HL-60/S4 treated with retinoic acid at 250 ng/mL for 4 days and 3 days (cell line): ENCODE data around the gene ZKSCAN8.
"Not testable (repeated sequence)": the region's sequence is repeated elsewhere in the genome, so short reads cannot be mapped to it uniquely, and the experiment has no call there.

Source experiments
- in situ Hi-C: fragments of 300-500 bp; cut with MboI; formaldehyde crosslinking; loops from 2 replicates; pipeline ENCODE4 v1.7.0; 2022; ENCODE audit warnings: low sequenced_read_pairs

The ZKSCAN8 gene

DNA sequence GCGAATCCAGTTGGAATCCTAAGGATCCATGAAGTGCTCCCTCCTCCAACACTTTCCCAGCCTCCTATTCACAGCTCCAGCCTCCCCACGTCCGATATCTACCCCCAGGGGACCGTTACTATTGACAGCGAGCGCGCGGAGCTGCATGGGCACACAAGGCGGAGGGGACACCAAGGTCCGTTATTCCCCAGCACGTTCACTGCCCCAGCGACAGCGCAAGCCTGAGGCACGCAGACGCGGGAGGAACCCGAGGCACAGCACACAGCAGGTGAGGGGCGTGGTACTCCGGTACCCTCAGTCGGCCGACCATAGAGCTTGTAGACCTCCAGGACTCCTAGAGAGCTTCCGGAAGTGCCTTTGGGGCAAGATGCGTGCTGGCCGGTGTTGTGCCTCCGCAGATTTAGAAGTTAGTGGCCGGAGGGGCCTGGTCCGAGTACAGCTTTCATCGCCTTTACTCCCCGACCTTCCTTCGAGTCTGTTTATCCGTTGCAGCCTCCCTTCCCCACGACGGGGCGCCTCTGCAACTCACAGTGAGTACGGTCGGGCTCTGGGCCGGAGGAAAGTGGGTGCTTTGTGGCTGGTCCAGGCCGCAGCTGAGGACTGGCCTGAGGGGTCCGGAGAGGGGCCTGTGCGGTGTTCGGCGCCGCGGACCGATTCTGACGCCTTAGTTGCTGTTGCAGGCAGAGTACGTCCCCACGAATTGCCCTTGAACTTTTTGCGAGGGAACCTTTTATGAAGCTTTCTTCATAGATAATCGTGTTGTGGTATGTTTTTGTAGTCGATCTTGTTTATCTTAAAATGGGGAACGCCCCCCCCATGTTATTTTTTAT is at the start of gene ZKSCAN8:
TSS of gene ZKSCAN8 (plus strand) at position 384 of the 830 bp plus-strand sequence. CDS start 6,525 bp downstream, outside the sequence.
- in situ Hi-C loops = no loop called here

DNA sequence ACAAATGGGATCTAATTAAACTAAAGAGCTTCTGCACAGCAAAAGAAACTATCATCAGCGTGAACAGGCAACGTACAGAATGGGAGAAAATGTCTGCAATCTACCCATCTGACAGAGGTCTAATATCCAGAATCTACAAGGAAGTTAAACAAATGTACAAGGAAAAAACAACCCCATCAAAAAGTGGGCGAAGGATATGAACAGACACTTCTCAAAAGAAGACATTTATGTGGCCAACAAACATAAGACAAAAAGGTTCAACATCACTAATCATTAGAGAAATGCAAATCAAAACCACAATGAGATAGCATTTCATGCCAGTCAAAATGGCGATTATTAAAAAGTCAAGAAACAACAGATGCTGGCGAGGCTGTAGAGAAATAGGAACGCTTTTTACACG is 39.5 kb upstream of the ZKSCAN8 start:
- in situ Hi-C loops = not testable (repeated sequence)

DNA sequence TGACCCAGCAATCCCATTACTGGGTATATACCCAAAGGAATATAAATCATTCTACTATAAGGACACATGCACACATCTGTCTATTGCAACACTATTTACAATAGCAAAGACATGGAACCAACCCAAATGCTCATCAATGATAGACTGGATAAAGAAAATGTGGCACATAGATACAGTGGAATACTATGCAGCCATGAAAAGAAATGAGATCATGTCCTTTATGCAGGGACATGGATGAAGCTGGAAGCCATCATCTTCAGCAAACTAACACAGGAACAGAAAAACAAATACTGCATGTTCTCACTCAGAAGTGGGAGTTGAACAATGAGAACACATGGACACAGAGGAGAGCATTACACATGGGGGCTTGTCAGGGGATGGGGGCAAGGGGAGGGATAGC is 39.0 kb upstream of the ZKSCAN8 start:
- in situ Hi-C loops = not testable (repeated sequence)

DNA sequence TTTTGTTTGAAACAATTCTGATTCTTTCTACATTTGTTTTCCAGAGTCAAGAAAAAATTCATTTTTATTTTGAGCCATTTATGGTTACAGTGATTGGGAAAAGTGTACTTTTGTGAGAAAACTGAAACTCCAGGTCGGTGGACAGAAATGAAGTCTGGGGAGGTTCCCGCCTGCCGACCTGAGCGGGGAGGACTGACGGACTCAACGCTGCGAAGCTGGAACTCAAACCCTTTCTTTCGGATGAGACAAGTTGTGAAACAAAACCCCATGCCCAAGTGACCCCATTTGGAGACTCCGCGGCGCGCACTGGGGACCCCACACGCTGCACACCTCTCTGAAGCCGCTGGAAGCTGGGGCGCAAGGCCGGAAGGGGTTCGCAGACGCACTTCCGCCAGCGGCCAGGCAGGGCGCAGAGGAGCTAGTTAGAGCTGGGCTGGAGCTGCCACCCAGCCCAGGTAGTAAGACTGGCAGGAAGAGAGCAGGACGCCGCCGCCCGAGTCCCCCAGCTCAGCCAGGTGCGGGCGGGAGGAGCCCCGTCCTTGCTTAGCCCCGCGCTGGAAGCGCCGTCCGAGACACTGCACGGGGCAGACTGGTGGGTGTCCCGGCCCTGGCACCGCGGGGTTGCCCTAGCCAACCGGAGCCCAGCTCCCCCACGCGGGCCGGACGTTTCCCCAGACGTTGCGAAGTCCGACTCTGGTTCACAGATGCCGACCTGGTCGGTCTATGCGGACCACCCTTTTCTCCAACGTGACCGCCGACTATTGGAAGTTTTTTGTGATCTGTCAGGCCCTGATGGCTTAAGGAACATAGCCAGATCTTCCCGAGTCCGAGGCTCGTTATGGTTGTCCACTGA is 37.1 kb upstream of the ZKSCAN8 start:
- in situ Hi-C loops = no loop called here

DNA sequence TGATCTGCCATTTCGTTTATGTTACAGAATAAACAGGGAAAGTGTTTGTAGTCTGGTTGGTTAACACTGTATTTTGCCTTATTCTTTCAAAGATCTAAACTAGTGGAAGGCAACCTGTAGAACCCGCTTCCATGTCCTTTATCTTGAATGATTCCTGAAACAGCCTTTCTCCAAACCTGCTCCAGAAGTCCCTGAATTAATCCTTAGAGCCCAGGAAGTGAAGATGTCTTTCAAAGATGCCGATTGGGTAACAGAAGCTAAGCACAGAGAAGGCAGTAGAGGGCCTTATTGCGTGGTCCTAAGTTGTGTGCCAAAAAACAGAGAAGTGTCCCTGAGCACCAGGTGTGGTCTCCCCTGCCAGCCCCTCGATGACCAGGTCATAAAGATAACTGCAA is 36.4 kb upstream of the ZKSCAN8 start:
- in situ Hi-C loops = no loop called here

DNA sequence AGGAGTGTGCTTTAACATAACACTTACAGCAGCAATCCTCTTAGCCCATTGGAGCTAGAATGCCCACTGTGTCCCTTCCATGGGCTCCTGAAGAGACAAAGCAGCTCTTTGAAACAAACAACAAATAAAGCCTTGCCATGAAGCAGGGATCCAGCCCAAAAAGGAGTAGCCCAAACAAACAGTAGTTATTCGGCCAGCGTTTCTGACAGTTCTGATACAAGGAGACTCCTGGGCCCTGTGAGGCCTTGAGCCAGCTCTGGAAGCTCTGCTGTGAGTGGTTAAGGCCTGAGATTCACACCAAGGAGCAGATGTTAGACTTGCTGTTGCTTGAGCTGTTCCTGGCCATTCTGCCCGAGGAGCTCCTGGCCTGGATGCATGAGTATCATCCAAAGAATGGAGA is 34.2 kb upstream of the ZKSCAN8 start:
- in situ Hi-C loops = no loop called here

DNA sequence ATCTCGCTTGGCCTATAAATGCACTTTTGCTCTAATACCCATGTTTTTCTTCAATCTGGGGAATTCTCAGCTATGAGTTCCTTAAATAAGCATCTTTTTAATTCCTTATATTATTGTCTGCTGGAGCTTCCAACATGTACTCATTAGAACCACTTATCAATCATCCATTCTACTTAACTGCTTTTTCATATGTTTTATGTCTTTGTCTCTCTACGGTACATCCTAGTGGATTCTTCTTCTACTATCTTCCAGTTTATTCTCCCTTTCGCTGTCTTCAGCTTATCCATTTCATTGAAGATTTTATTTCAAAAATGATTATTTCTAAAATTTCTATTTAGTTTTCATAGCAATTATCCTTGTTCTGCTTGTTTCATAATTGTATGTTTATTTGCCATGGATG is 29.7 kb upstream of the ZKSCAN8 start:
- in situ Hi-C loops = no loop called here

DNA sequence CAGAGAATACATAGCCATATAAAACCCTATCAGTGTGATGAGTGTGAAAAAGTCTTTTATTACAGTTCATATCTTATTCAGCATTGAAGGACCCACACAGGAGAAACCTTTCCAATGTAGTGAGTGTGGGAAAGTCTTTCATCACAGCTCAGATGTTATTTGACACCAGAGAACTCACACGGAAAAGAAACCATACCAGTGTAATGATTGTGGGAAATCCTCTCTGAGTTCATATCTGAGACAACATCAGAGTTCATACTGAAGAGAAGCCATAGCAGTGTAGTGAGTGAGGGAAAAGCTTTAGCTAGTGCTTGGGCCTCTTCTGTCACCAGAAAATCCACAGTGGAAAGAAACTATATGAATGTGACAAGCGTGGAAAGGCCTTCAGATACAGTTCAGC is 25.9 kb upstream of the ZKSCAN8 start:
- in situ Hi-C loops = no loop called here

DNA sequence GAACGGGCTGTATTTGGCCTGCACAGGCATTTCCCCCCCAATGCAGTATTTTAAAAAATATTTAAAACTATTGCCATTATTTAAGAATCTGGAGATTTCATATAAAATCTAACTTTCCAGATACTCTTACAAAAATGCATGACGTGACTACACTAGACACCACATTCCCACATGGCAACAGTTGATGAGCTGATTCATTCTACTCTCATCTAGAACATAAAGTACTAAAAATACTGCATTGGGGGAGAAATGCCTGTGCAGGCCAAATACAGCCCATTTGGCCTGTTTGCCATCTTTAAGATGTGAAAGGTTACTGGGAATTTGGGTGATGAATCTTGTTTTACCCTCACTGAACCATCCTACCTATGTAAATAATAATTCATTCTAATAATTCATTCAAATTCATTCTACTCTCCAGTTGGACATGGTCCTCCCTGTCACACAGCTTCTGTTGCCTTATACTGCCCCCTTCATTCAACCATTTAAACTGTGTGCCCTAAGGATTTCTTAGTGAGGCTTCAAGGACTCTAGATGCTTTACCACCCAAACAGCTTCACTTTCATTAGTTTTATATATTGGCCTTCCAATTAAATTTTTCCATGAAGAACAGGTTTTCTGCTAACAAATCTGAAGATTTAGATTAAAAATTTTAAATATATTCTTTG is 24.2 kb upstream of the ZKSCAN8 start:
- in situ Hi-C loops = no loop called here

DNA sequence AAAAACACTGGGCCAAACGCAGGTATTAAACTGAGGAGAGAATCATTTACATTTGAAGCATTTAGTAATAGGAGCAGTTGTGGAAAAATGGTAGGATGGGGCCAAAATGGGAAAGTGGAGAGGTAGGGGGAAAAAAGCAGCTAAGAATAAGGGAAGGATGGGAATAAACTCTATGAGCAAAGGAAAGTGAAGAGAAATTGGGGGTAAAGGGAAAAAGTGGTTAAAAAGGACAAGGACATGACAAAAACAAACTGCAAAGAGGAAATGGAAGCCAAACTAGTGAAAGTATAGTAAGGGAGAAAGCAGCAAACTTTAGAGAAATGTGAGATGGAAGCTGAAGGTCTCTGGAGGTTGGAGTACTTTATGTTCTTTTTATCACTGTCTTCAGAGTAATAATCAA is 23.5 kb upstream of the ZKSCAN8 start:
- in situ Hi-C loops = no loop called here

DNA sequence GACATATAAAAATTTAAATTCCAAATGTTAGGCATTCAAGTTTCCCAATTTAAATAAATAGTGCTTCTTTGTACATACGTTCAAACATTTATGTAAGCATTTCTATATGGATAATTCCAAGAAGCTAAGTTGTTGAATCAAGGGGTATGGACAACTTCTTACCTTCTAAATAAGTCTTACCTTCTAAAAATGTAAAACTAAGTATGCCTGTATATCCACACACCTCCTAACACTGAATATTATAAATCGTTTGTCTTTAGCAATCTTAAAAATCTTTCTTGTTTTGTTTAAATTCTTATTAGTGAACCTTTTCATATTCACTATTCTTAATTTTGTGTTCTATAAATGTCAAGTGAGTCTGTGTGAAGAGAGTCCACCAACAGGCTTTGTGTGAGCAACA is 19.8 kb upstream of the ZKSCAN8 start:
- in situ Hi-C loops = no loop called here

DNA sequence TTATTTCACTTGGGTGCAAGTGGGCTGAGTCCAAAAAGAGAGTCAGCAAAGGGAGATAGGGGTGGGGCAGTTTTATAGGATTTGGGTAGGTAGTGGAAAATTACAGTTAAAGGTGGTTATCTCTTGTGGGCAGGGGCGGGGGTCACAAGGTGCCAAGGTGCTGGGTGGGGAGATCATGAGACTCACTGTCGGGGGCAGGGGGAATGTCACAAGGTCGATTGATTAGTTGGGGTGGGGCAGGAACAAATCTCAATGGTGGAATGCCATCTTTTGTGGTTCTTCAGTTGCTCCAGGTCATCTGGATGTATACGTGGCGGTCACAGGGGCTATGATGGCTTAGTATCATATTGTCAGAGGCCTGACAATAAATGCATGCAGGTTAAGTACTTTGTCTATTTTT is 19.4 kb upstream of the ZKSCAN8 start:
- in situ Hi-C loops = not testable (repeated sequence)

DNA sequence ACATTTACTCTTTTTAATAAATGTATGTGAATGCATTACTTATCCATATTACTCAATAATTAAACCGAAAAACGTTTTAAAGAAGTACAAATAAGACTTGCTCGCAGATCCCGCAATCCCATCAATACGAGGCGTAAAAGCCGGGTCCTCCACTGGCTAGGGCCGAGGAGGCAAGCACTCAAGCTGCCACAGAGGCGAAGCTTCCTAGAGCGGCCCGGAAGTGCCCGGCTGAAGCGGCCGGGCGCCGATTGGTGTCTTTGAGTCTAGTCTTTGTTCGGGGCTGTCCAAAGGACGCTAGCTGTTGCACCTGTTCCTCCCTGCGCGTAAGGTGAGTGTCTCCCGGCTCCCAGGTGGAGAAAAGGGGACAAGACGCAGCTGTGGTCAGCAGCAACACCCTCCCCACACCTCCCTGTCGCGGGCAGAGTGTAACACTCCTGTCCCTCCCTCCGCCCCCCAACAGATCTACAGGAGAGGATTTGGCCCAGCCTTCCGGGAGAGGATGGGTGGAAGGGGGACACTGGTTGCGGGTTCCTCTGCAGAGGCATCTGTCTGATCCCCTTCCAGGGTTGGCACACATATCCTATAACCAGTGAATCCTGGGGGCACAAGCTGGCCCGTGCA is 17.2 kb upstream of the ZKSCAN8 start, which contains the start of gene ZSCAN16:
TSS of gene ZSCAN16 (plus strand) at position 260 of the 621 bp plus-strand sequence. CDS start 835 bp downstream, outside the sequence.
- in situ Hi-C loops = no loop called here

DNA sequence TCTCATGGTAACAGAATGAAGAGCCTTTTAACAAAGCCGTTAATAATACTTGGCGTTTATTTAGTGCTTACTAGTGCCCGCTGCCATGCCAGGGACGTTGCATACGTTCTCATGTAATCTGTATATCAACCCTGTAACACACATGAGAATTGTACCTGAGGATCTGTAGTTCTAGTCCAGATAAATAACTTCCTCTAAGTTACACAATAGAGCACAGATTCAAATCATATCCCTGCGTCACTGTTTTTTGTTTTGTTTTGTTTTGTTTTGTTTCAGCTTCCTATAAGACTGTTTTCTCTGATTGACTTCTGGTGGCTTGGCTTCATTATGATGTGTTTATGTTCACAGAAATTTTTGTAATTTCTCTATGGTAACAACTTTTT is 16.7 kb upstream of the ZKSCAN8 start:
- in situ Hi-C loops = no loop called here

DNA sequence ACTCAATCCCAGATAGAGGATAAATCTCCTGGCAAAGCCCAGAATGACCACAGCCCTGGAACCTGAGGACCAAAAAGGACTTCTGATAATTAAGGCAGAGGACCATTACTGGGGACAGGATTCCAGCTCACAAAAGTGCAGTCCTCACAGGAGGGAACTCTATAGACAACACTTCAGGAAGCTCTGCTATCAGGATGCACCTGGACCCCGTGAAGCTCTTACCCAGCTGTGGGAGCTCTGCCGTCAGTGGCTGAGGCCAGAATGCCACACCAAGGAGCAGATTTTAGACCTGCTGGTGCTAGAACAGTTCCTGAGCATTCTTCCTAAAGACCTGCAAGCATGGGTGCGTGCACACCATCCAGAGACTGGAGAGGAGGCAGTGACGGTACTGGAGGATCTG is 16.3 kb upstream of the ZKSCAN8 start:
- in situ Hi-C loops = no loop called here

DNA sequence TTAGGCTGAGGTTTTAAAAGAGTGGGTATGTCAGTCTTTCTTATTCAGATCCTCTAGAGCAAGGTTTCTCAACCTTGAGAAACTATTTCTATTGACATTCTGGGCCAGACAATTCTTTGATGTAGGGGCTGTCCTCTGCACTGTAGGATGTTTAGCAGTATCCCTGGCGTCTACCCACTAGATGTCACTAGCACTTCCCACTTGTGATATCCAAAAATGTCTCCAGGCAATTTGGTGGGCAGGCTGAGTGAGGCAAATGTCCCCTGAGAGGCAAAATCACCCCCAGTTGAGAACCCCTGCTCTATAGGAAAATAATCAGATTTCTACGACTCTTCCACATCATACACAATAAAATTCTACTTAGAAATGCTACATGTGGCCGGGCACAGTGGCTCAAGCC is 7.7 kb upstream of the ZKSCAN8 start:
- in situ Hi-C loops = loop anchor here (10.0 kb wide), 1 partner anchor 221 kb away; no protein-coding TSS in a partner anchor

DNA sequence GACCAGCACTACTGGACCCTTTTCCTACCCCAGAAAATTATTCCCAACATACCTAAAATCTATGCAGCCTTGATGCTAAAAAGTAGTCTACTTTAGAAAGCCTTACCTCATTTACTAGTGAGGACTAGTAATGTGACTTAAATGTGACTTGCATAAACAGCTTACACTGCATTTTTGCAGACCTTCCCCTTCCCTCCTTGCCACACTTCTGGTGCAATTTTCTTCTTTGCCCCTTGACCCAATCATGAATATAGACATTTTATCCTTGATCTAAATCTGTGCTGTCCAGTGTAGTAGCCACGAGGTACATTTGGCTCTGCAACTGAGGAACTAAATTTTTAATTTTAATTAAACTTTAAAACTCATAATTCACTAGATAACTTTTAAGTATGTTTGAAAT is 7.0 kb upstream of the ZKSCAN8 start:
- in situ Hi-C loops = loop anchor here (10.0 kb wide), 1 partner anchor 220 kb away; no protein-coding TSS in a partner anchor

DNA sequence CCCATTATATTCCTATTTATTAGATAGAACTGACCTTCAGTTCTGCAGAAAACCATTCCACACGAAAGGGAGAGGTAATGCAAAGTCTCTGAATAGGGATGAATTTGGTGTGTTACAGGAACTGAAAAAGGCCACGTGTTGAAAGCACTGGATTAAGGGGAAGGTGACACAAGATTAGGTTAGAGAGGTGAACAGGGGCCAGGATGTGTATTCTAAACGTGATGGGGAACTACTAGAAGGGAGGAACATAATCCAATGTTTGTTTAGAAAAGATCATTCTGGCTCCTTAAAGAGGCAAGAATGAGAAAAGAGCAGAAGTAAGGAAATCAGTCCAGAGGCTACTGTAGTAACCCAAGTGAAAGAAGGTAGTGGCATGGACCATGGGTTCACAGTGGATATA is 6.3 kb upstream of the ZKSCAN8 start:
- in situ Hi-C loops = loop anchor here (10.0 kb wide), 1 partner anchor 219 kb away; no protein-coding TSS in a partner anchor

DNA sequence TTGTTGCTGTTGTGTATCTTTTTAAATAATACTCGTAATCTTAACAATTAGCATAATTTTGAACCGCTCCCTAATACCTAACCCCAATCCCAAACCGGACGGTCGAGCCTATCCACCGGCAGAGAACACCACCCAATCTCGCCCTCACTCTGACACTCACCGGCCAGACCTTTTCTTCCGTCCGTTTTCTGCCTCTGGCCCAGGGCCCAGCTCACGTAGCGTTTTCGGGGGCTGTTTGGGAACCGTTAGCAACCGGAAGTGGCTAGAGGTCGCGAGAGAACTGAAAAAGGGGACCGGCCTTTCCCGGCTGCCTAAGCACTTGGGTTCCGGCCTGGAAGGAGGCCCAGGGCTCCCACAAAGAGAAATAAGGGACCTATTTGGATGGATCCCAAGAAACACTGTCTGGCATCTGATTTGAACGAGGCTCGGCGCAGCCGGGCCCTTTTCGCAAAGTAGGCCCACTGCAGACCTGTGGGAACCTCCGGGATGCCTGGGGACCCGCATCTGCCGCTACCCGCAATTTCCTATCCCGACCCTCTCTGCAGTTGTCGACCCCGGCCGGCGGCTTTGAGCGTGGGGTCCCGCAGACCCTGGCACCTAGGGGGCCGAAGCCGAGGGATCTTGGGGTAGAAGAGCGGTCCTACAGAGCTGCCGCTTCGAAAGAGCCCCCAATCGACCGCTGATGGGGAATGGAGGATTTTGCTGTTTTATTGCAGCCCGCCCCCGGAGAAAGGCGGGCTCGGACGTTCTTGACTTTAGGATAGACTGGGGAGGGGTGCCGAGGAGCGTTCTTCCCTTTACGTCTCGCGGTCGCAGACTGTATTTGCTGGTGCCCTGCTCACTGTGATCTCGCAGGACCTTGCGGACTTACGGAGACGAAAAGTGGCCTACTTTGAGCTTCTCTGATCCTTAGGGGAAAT is 4.8 kb upstream of the ZKSCAN8 start:
- in situ Hi-C loops = loop anchor here (10.0 kb wide), 1 partner anchor 218 kb away; no protein-coding TSS in a partner anchor
